ENCODE data around the gene PODN. TPM values are rescaled to one million over a fixed set of nuclear protein-coding genes. Genes with fewer than 3 reads are reported as not detected.

PODN gene
- total and polyA plus RNA-seq, 11 donors, result 5.2 to 61.8 (median 16.7) TPM

GRCh38 chr1:53112861-53113260, 50.8 kb downstream of the PODN start:
- Histone ChIP-seq H3K4me1 (peaks cover 0 to 32% (median 20%) of the 10 kb centered on the region in 12 donors), H3K36me3 (no peaks in the 10 kb centered on the region), H3K27ac (peak overlapping the region in 1 of 12 donors; percentile 22), H3K9me3 (peaks cover 0 to 8% (median 0%) of the 10 kb centered on the region in 12 donors), H3K4me3 (no peak overlapping the region), H3K27me3 (no peaks in the 10 kb centered on the region)
- DNase-seq (no peak), ATAC-seq (no peak)
- WGBS, 4 donors, result 84 to 92% (median 87%) methylated on average over 4 of the region's 4 CpGs
- intact Hi-C loops (cut with DNase I), result no loop called here
- TF ChIP-seq POLR2A (IDR thresholded peaks at IDR 0.05), result no peak
- no peak for TF ChIP-seq CTCF (IDR thresholded peaks at IDR 0.05)

- H3K4me3 ChIP-seq, result no peak overlapping the region
- no peaks in the 10 kb centered on the region for H3K27me3 ChIP-seq
- no peaks in the 10 kb centered on the region for H3K36me3 ChIP-seq
- peaks cover 0 to 26% (median 15%) of the 10 kb centered on the region in 12 donors for H3K4me1 ChIP-seq
- 94 to 97% (median 95%) methylated on average over 6 of the region's 6 CpGs for WGBS, 4 donors
- H3K9me3 ChIP-seq, result peaks cover 0 to 8% (median 0%) of the 10 kb centered on the region in 12 donors
- no peak for TF ChIP-seq CTCF (IDR thresholded peaks at IDR 0.05)
- no peak for TF ChIP-seq POLR2A (IDR thresholded peaks at IDR 0.05)
- no peak for ATAC-seq
- no peak overlapping the region for H3K27ac ChIP-seq
- no peak for DNase-seq
- intact Hi-C loops (cut with DNase I), result no loop called here
These were observed 52.1 kb downstream of the PODN start for GRCh38 chr1:53114090-53114489.

GRCh38 chr1:53114581-53115400, 52.8 kb downstream of the PODN start:
- Histone ChIP-seq H3K27me3 (no peaks in the 10 kb centered on the region), H3K4me1 (peaks cover 0 to 19% (median 8%) of the 10 kb centered on the region in 12 donors), H3K4me3 (no peak overlapping the region), H3K27ac (no peak overlapping the region), H3K36me3 (no peaks in the 10 kb centered on the region), H3K9me3 (peaks cover 0 to 8% (median 0%) of the 10 kb centered on the region in 12 donors)
- ATAC-seq (no peak), DNase-seq (no peak)
- no peak for TF ChIP-seq POLR2A (IDR thresholded peaks at IDR 0.05)
- no peak for TF ChIP-seq CTCF (IDR thresholded peaks at IDR 0.05)
- 93 to 95% (median 93%) methylated on average over 6 to 24 of the region's 24 CpGs for WGBS, 4 donors
- intact Hi-C loops (cut with DNase I), result no loop called here

GRCh38 chr1:53115403-53116306, 53.6 kb downstream of the PODN start:
- no peak for ATAC-seq
- peaks cover 0 to 18% (median 3%) of the 10 kb centered on the region in 12 donors for H3K4me1 ChIP-seq
- no peak overlapping the region for H3K27ac ChIP-seq
- TF ChIP-seq CTCF (IDR thresholded peaks at IDR 0.05), result no peak
- no peak for TF ChIP-seq POLR2A (IDR thresholded peaks at IDR 0.05)
- no peak overlapping the region for H3K4me3 ChIP-seq
- intact Hi-C loops (cut with DNase I), result no loop called here
- peaks cover 0 to 8% (median 0%) of the 10 kb centered on the region in 12 donors for H3K9me3 ChIP-seq
- WGBS, 4 donors, result 51 to 62% (median 59%) methylated on average over 16 to 20 of the region's 20 CpGs
- no peaks in the 10 kb centered on the region for H3K27me3 ChIP-seq
- peak in 1 of 5 donors; percentile 61 for DNase-seq
- H3K36me3 ChIP-seq, result no peaks in the 10 kb centered on the region
